Measurements from ENCODE around the gene TRMT61A. TPM values are rescaled to one million over a fixed set of nuclear protein-coding genes. Genes with fewer than 3 reads are reported as not detected.

The TRMT61A gene
- total RNA-seq, 2 donors from 2014 or later = 19.6 to 40.4 TPM

- intact Hi-C loops (cut with DNase I) = no loop called here
- DNase-seq (ENCODE audit: low spot score) = no peak
- Histone ChIP-seq H3K27ac (no peak overlapping the region), H3K36me3 (no peaks in the 10 kb centered on the region), H3K9me3 (no peaks in the 10 kb centered on the region), H3K27me3 (replicated peaks; ENCODE audit: insufficient read depth) (no peaks in the 10 kb centered on the region), H3K4me3 (no peak overlapping the region), H3K4me1 (replicated peaks) (no peaks in the 10 kb centered on the region)
- 0% methylated on average over 1 of the region's 1 CpG for WGBS
- TF ChIP-seq, protein P1, sequence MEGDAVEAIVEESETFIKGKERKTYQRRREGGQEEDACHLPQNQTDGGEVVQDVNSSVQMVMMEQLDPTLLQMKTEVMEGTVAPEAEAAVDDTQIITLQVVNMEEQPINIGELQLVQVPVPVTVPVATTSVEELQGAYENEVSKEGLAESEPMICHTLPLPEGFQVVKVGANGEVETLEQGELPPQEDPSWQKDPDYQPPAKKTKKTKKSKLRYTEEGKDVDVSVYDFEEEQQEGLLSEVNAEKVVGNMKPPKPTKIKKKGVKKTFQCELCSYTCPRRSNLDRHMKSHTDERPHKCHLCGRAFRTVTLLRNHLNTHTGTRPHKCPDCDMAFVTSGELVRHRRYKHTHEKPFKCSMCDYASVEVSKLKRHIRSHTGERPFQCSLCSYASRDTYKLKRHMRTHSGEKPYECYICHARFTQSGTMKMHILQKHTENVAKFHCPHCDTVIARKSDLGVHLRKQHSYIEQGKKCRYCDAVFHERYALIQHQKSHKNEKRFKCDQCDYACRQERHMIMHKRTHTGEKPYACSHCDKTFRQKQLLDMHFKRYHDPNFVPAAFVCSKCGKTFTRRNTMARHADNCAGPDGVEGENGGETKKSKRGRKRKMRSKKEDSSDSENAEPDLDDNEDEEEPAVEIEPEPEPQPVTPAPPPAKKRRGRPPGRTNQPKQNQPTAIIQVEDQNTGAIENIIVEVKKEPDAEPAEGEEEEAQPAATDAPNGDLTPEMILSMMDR (IDR thresholded peaks at IDR 0.05) = no peak
- TF ChIP-seq POLR2A (IDR thresholded peaks at IDR 0.05) (no peak), POLR2AphosphoS5 (IDR thresholded peaks at IDR 0.05) (no peak)
Measured at GRCh38 chr14:103496776-103497175, 32.2 kb upstream of the TRMT61A start.

DNA sequence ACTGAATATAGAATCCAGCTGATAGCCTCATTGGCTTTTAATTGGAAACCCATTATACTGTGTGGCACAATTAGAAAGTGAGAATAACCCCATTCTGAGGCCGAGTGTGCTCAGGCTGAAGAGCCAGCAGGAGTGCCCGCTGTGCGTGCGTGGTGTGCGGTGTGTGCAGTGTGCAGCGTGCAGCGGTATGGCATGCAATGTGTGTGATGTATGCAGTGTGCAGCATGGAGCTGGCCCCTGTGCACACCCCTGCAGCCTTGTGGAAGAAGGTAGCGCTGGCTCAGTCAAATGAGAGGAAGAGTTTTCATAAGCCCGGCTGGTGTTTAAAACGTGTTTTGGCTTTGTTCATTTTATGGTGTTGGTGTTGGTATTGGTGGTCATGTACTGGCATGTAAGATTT is 29.3 kb upstream of the TRMT61A start:
- Histone ChIP-seq H3K9me3 (no peaks in the 10 kb centered on the region), H3K27me3 (replicated peaks; ENCODE audit: insufficient read depth) (no peaks in the 10 kb centered on the region), H3K4me3 (no peak overlapping the region), H3K4me1 (replicated peaks) (no peaks in the 10 kb centered on the region), H3K36me3 (peaks cover 8 to 10% of the 10 kb centered on the region in 2 donors), H3K27ac (no peak overlapping the region)
- intact Hi-C loops (cut with DNase I) = loop anchor here (5.0 kb wide), 1 partner anchor 112 kb away; the partner anchor contains the start of gene MARK3
- 38% methylated on average over 10 of the region's 10 CpGs for WGBS
- TF ChIP-seq POLR2AphosphoS5 (IDR thresholded peaks at IDR 0.05) (no peak), POLR2A (IDR thresholded peaks at IDR 0.05) (no peak)
- TF ChIP-seq, protein P1 (IDR thresholded peaks at IDR 0.05) = no peak
- DNase-seq (ENCODE audit: low spot score) = no peak

DNA sequence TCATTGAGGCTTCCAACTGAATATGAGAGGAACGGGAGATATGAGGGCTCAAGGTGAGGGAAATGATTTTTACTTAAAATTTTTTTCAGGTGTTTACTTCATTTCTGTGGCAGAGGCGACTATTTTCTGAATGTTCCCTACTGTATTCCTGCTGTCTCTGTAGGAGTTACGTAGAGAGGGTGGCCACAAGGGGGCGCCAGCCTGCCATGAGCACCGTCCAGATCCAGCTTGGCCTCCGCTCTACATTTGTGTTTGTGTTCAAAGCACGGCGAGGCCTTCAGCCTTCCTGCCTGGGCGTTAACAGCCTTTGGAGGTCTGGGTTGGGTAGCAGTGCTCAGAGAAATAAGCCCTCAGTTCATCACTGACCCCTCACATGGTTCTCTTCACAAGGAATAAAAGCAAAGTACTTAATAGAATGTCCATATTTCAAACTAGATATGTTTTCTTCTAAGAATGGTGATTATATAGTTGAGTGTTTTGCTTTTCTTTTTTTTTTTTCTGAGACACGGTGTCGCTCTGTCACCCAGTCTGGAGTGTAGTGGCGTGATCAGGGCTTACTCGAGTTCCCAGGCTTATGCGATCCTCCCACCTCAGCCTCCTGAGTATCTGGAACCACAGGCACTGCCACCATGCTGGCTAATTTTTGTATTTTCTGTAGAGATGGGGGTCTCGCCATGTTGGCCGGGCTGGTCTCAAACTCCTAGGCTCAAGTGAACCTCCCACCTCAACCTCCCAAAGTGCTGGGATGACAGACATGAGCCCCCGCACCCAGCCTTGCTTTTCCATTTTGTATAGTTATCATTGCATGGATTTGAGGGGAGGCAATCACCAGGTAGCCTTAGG is 28.6 kb upstream of the TRMT61A start:
- H3K4me1 ChIP-seq (replicated peaks) = no peaks in the 10 kb centered on the region
- intact Hi-C loops (cut with DNase I) = loop anchor here (5.0 kb wide), 1 partner anchor 113 kb away; the partner anchor contains the start of gene MARK3
- H3K27me3 ChIP-seq (replicated peaks; ENCODE audit: insufficient read depth) = no peaks in the 10 kb centered on the region
- no peak overlapping the region for H3K4me3 ChIP-seq
- peak overlapping the region; percentile 11 to 61 for H3K27ac ChIP-seq
- WGBS = 36% methylated on average over 17 of the region's 17 CpGs
- peak; percentile 96 for DNase-seq (ENCODE audit: low spot score)
- TF ChIP-seq, protein P1 (IDR thresholded peaks at IDR 0.05) = peak; percentile 88 to 96 (median 92)
- TF ChIP-seq POLR2AphosphoS5 (IDR thresholded peaks at IDR 0.05) (peak; percentile 82), POLR2A (IDR thresholded peaks at IDR 0.05) (no peak)
- H3K36me3 ChIP-seq = peaks cover 8 to 13% of the 10 kb centered on the region in 2 donors
- H3K9me3 ChIP-seq = no peaks in the 10 kb centered on the region

GRCh38 chr14:103501041-103501870 is 27.7 kb upstream of the TRMT61A start:
- no peaks in the 10 kb centered on the region for H3K9me3 ChIP-seq
- no peaks in the 10 kb centered on the region for H3K27me3 ChIP-seq (replicated peaks; ENCODE audit: insufficient read depth)
- no peak for DNase-seq (ENCODE audit: low spot score)
- H3K4me3 ChIP-seq = no peak overlapping the region
- H3K27ac ChIP-seq = peak overlapping the region; percentile 11 to 61
- WGBS = 57% methylated on average over 11 of the region's 11 CpGs
- H3K36me3 ChIP-seq = peaks cover 8 to 13% of the 10 kb centered on the region in 2 donors
- H3K4me1 ChIP-seq (replicated peaks) = no peaks in the 10 kb centered on the region
- TF ChIP-seq, protein P1 (IDR thresholded peaks at IDR 0.05) = no peak
- TF ChIP-seq POLR2AphosphoS5 (IDR thresholded peaks at IDR 0.05) (no peak), POLR2A (IDR thresholded peaks at IDR 0.05) (no peak)
- intact Hi-C loops (cut with DNase I) = loop anchor here (5.0 kb wide), 1 partner anchor 114 kb away; the partner anchor contains the start of gene MARK3

All from prostate gland (tissue), 2 donors.